HG03378 (cell line): ENCODE results near the gene PLAAT4.

ENCODE experiments used
- ATAC-seq: cut with Tn5 transposase; IDR thresholded peaks from one replicate; pipeline ENCODE4 v1.9.1; 2021; ENCODE audit warnings: mild to moderate bottlenecking, moderate library complexity; ENCODE audit not compliant: unreplicated experiment

The PLAAT4 gene

GRCh38 chr11:63536669-63537292 lies at the start of gene PLAAT4:
TSS of gene PLAAT4 (plus strand) at chr11:63536808. CDS start at chr11:63536869, 61 bp downstream.
- ATAC-seq = no peak

GRCh38 chr11:63488789-63489188 lies 47.8 kb upstream of the PLAAT4 start:
- no peak for ATAC-seq

- ATAC-seq = no peak
Measured at GRCh38 chr11:63489879-63490278, 46.7 kb upstream of the PLAAT4 start.

- ATAC-seq = no peak
Measured at GRCh38 chr11:63490551-63491239, 45.9 kb upstream of the PLAAT4 start, which contains the start of gene PLAAT5. TSS of gene PLAAT5 (minus strand) at chr11:63491167. CDS start at chr11:63491034, 133 bp downstream.

DNA sequence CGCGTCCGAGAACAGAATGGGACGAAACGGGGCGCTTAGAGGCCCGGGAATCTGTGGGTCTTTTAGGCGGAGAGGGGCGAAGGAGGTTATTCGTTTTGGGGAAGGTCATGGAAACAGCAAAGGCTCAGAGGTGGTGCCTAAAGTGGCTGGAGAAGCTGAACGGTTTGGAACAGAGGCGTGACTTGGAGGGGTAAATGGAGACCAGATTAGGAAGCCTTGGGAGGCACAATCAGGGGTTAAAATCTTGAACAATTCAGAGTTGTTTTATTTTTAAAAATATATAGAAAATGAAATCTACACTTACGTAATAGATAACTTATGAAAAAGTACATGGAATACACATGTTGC lies 45.4 kb upstream of the PLAAT4 start:
- no peak for ATAC-seq

- no peak for ATAC-seq
Measured at GRCh38 chr11:63491636-63492372, 44.8 kb upstream of the PLAAT4 start.

DNA sequence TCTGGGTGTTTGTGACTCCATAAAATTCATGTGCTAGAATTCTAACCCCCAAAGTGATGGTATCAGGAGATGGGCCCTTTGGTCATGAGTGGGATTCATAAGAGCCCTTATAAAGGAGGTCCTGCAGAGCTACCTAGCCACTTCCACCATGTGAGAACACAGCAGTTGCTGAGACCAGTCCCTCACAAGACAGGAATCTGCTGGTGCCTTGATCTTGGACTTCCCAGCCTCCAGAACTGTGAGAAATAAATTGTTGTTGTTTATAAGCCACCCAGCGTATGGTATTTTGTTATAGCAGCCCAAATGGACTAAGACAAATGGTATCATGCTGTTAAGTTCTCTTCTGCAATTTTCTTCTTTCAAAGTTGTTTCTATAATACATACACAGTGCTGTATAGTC lies 44.2 kb upstream of the PLAAT4 start:
- ATAC-seq = no peak

DNA sequence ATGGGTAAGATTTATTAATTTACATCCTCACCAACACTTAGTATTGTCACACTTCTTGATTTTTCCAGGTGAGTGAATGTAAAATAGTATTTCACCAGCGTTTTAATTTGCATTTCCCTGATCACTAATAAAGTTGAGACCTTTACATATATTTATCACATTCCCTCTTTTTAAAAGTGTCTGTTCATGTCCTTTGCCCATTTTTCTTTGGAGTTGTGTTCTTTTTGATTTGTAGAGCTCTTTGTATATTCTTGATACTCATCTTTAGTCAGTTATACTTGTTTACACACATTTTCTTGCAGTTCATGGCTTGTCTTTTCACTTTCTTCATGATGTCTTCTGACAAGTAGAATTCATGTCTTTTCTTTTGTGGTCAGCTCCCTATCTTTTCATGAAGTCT lies 43.5 kb upstream of the PLAAT4 start:
- no peak for ATAC-seq

DNA sequence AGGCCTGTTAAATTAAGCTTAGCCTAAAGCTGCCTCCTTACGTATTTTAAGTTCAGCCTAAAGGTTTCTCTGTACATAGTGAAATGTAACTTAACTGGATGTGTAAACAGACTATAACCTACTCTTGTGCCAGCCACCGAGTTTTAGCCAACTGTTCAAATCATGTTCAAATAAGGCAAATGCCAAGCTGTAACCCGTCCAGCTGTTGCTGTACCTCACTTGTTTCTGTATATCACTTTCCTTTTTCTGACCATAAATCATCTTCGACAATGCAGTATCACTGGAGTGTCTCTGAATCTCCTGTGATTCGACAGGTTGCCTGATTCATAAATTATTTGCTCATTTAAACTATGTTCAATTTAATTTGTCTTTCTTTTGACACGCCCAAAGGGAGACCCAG lies 41.6 kb upstream of the PLAAT4 start:
- no peak for ATAC-seq

- ATAC-seq = no peak
Measured at GRCh38 chr11:63499874-63500273, 36.7 kb upstream of the PLAAT4 start.

- ATAC-seq = no peak
Measured at GRCh38 chr11:63501236-63501635, 35.4 kb upstream of the PLAAT4 start.

DNA sequence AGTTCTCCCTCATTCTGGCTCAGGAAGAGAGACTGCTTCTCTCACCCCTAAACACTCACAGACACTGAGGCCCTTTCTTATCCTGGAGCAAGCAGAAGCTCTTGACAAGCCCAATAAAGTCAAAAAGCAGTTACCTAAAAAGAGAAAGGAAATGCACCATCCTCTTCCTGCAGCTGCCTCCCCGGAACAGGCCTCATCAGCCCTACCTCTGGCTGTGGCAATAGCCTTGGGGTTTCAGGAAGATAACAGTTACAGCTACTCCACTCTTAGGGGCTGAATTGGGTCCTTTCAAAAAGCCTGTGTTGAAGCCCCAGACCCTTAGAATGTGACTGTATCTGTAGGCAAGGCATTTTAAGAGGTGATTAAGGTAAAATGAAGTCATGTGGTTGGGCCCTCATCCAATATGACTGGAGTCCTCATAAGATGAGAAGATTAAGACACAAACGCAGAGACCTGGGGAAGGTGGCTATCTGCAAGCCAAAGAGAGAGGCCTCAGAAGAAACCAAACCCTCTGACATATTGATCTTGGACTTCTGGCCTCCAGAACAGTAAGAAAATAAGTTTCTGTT lies 34.3 kb upstream of the PLAAT4 start:
- no peak for ATAC-seq

DNA sequence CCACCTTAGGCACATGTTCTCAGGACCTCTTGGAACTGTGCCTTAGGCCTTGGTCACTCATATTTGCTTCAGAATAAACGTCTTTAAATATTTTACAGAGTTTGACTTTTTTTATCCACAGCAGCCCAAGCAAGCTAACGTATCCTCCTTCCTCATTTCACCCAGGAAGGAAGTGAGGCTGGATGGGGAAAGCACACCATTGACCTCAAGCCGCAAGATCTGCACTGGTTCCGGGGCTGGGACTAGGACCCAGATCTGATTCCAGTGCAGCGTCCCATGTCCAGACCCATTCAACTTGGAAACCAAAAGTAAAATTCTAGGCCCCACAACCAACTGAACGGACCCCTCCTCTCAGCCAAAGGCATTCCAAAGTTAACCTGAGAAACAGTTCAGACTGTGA lies 33.1 kb upstream of the PLAAT4 start:
- no peak for ATAC-seq

GRCh38 chr11:63504054-63504453 lies 32.6 kb upstream of the PLAAT4 start:
- no peak for ATAC-seq

- no peak for ATAC-seq
Measured at GRCh38 chr11:63504933-63505586, 31.5 kb upstream of the PLAAT4 start.

DNA sequence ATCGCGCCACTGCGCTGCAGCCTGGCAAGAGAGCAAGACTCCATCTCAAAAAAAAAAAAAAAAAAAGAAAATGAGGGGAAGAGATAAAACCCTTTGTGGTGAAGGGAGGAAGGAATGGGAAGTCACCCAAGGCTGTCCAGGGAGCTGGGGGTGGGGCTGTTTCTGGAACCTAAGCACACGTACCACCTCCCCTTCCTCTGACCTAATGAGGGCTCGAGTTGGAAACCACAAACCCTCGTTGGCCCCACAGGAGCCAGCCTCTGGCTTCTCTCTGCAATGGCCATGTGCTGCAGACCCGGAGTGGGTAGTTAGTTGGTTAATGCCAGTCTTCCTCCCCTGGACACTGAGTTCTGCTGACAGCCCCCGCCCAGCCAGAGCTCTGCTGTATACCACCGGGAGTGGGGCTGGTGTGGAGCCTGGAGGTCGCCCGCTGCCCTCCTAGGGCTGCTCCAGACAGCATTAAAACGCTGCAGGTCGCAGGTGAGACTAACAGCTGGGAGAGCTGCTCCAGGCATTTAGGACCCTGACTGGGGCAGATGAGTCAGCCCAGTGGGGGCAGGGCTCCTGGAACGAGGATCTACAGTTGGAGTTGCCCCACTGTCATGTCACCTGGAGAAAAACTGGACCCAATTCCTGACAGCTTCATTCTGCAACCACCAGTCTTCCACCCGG lies 30.6 kb upstream of the PLAAT4 start, which contains the start of gene LGALS12:
TSS of gene LGALS12 (plus strand) at position 228 of the 672 bp plus-strand sequence. CDS start at position 603, 375 bp downstream.
- ATAC-seq = no peak

DNA sequence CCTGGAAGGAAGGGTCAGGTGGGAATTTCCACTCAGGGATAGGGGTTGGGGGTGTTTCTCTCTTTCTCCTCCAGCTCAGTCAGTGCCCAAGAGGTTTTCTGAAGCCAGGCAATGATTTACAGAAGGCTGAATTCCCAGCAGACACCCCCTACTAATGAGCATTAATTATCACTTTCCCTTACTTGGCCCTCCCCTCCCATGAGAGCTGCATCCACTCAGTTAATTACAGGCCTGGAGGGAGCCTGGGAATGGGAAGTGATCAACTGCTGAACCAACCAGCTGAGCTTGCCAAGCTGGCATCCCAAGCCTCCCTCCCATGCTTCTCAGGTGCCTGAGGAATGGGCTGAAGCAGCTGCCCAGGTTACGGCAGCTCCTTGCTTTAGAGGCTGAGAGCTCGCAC lies 29.7 kb upstream of the PLAAT4 start:
- no peak for ATAC-seq

DNA sequence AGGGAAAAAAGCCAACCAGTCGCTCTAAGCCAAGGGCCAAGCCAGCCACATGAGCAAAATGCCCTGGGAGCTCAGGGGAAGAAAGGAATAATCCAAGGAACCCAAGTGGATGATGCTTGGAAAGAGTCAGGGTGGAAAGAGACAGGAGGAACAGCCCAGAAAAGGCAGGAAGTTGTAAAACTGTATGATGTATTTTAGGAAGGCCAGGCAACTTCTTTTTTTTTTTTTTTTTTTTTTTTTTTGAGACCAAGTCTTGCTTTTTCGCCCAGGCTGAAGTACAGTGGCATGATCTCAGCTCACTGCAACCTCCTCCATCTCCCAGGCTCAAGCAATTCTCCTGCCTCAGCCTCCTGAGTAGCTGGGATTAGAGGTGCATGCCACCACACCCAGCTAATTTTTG lies 29.1 kb upstream of the PLAAT4 start:
- no peak for ATAC-seq

- ATAC-seq = no peak
Measured at GRCh38 chr11:63508009-63508408, 28.6 kb upstream of the PLAAT4 start.

DNA sequence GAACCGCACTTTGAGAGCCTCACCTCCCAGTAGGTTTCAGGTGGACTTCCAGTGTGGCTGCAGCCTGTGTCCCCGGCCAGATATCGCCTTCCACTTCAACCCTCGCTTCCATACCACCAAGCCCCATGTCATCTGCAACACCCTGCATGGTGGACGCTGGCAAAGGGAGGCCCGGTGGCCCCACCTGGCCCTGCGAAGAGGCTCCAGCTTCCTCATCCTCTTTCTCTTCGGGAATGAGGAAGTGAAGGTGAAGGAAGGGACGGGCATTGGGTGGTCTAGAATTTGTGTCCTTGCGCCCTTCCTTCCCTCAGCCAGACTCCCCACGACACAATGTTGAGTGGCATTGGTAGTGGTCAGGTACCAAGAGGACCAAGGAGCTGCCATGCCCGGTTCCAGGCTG lies 27.9 kb upstream of the PLAAT4 start:
- ATAC-seq = no peak
